Neural cell (in vitro differentiated cells): Measurements from ENCODE around the gene TACC2. TPM values are rescaled to one million over a fixed set of nuclear protein-coding genes. Genes with fewer than 3 reads are reported as not detected.
A peak's percentile ranks its signal among the peaks of the same experiment; 100 is the strongest.

Experiments used
- H2AFZ ChIP-seq: fragments of 200-600, 300-800 bp; sonication (generic), shearing (Covaris generic); 2 replicates; pipeline ENCODE4 v1.6.0; 2014; ENCODE audit warnings: low read depth, mild to moderate bottlenecking, antibody characterized with exemption, low read length, moderate library complexity
- H3F3A ChIP-seq: fragments of 200-600 bp; shearing (Covaris generic); 2 replicates; pipeline ENCODE4 v1.6.1; 2016; ENCODE audit warnings: mild to moderate bottlenecking, moderate library complexity, mixed read lengths, antibody characterized with exemption, low read length; ENCODE audit not compliant: insufficient read depth, poor library complexity, severe bottlenecking
- H3K27ac ChIP-seq: fragments of 200-600, 300-800 bp; sonication (generic), shearing (Covaris generic); 2 replicates; pipeline ENCODE4 v1.5.1; 2014; ENCODE audit warnings: mild to moderate bottlenecking, low read length, moderate library complexity
- H3K27me3 ChIP-seq: fragments of 300-800, 200-600 bp; sonication (generic), shearing (Covaris generic); 2 replicates; pipeline ENCODE4 v1.6.0; 2014; ENCODE audit warnings: mild to moderate bottlenecking, low read depth, low read length, moderate library complexity; ENCODE audit not compliant: insufficient read depth
- H3K36me3 ChIP-seq: fragments of 300-800, 200-600 bp; sonication (generic), shearing (Covaris generic); 2 replicates; pipeline ENCODE4 v1.5.1; 2014; ENCODE audit warnings: mild to moderate bottlenecking, antibody characterized with exemption, low read length, moderate library complexity; ENCODE audit not compliant: insufficient read depth
- H3K4me2 ChIP-seq: fragments of 300-800, 200-600 bp; sonication (generic), shearing (Covaris generic); 2 replicates; pipeline ENCODE4 v1.6.0; 2014; ENCODE audit warnings: mild to moderate bottlenecking, low read length
- H3K4me3 ChIP-seq: fragments of 300-800, 200-600 bp; sonication (generic), shearing (Covaris generic); 2 replicates; pipeline ENCODE4 v1.5.1; 2014; ENCODE audit warnings: mild to moderate bottlenecking, low read length, moderate library complexity
- H3K79me2 ChIP-seq: fragments of 200-600 bp; shearing (Covaris generic); replicated peaks from 2 replicates; pipeline ENCODE4 v1.6.0; 2014; ENCODE audit warnings: mild to moderate bottlenecking, low read length, moderate library complexity; ENCODE audit not compliant: insufficient read depth
- H3K9ac ChIP-seq: fragments of 300-800, 200-600 bp; sonication (generic), shearing (Covaris generic); 2 replicates; pipeline ENCODE4 v1.6.1; 2016; ENCODE audit warnings: mild to moderate bottlenecking, low read length, mixed read lengths
- H3K9me2 ChIP-seq: fragments of 200-600 bp; shearing (Covaris generic); 2 replicates; pipeline ENCODE4 v1.6.1; 2016; ENCODE audit warnings: mild to moderate bottlenecking, low read length, mixed read lengths; ENCODE audit not compliant: insufficient read depth
- H3K9me3 ChIP-seq: fragments of 200-600, 300-800 bp; sonication (generic), shearing (Covaris generic); 2 replicates; pipeline ENCODE4 v1.6.1; 2016; ENCODE audit warnings: mild to moderate bottlenecking, mixed run types, low read length, moderate library complexity, mixed read lengths
- H4K20me1 ChIP-seq: fragments of 200-600 bp; shearing (Covaris generic); 2 replicates; pipeline ENCODE4 v1.6.1; 2016; ENCODE audit warnings: mild to moderate bottlenecking, mixed run types; ENCODE audit not compliant: insufficient read depth
- EP300 ChIP-seq: fragments of 450-650 bp; conservative IDR thresholded peaks from 2 replicates; pipeline ENCODE4 v1.6.1; 2014; ENCODE audit warnings: antibody characterized with exemption, mild to moderate bottlenecking, moderate library complexity; ENCODE audit not compliant: poor library complexity, severe bottlenecking
- EZH2 ChIP-seq: fragments of 200-600, 300-800 bp; shearing (Covaris generic), sonication (generic); IDR thresholded peaks from 2 replicates; pipeline ENCODE4 v1.6.1; 2014; ENCODE audit warnings: antibody characterized with exemption, low read length, borderline replicate concordance, mild to moderate bottlenecking; ENCODE audit not compliant: insufficient read depth, poor library complexity, severe bottlenecking
- MXI1 ChIP-seq: fragments of 450-650 bp; conservative IDR thresholded peaks from 2 replicates; pipeline ENCODE4 v1.6.1; 2014; ENCODE audit warnings: antibody characterized with exemption, mild to moderate bottlenecking; ENCODE audit not compliant: poor library complexity, severe bottlenecking
- POLR2AphosphoS5 ChIP-seq: IDR thresholded peaks from 2 replicates; pipeline ENCODE4 v1.6.1; 2012
- RAD21 ChIP-seq: fragments of 450-650 bp; conservative IDR thresholded peaks from 2 replicates; pipeline ENCODE4 v1.6.1; 2014; ENCODE audit warnings: antibody characterized with exemption, mild to moderate bottlenecking, moderate library complexity
- SMC3 ChIP-seq: fragments of 450-650 bp; conservative IDR thresholded peaks from 2 replicates; pipeline ENCODE4 v1.6.1; 2014; ENCODE audit warnings: antibody characterized with exemption, mild to moderate bottlenecking, moderate library complexity; ENCODE audit not compliant: poor library complexity
- TAF1 ChIP-seq: IDR thresholded peaks from 2 replicates; pipeline ENCODE4 v1.6.1; 2012; ENCODE audit warnings: low read depth
- polyA plus RNA-seq: library from polyadenylated mRNA; depleted of rRNA; stranded (reverse); fragments of >200 nt; gene quantifications from 2 replicates; pipeline ENCODE4 v1.2.3, GENCODE V29; 2014
- TF ChIP-seq, protein P1 (sequence below): IDR thresholded peaks from 2 replicates; pipeline ENCODE4 v1.6.1; 2012; ENCODE audit warnings: borderline replicate concordance
- TF ChIP-seq, protein P2 (sequence below): fragments of 450-650 bp; IDR thresholded peaks from 2 replicates; pipeline ENCODE4 v1.5.1; 2014; ENCODE audit warnings: antibody characterized with exemption, mild to moderate bottlenecking, moderate library complexity; ENCODE audit not compliant: poor library complexity, severe bottlenecking

The TACC2 gene
- polyA plus RNA-seq, 1 donor from 2014 or later, result 17.6 TPM

DNA sequence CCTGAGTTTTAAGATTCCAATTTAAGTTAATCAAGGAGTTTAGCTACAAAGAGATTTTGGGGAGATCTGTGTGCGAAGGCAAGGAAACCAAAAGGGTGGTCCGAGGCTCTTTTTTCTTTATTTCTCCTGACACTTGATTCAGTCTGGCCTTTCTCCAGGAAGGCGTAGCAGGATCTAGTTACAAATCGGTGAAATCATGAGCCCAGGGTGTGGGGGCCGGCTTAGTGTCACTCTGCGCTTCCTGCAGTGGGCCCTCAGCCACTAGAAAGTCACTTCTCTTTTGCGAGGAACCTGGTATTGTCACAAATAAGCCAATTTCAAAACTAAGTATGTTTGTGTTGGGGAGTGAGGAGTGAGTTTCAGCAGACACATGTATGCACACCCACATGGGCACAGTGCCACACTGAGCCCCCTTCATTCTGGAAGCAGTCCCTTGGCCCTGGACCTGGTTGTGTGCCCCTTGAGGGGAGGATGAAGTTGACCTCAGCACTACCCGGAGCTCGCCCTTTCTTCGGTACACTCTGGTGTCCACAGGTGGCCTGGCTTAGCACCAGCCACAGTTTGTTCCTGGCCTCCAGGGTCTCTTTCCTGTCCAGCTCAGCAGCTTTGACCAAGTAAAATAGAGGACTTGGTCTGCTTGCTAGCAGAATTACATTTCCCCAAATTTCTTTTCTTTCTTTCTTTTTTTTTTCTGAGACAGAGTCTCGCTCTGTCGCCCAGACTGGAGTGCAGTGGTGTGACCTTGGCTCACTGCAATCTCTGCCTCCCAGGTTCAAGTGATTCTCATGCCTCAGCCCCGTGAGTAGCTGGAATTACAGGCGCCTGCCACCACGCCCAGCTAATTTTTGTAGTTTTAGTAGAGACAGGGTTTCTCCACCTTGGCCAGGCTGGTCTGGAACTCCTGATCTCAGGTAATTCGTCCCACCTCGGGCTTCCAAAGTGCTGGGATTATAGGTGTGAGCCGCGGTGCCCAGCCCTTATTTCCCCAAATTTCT is 198.2 kb downstream of the TACC2 start:
- no peaks in the 10 kb centered on the region for H3K27me3 ChIP-seq
- no peak overlapping the region for H3K4me2 ChIP-seq
- H3K9ac ChIP-seq, result no peak overlapping the region
- H3F3A ChIP-seq, result no peaks in the 10 kb centered on the region
- no peak overlapping the region for H2AFZ ChIP-seq
- H3K79me2 ChIP-seq, result peaks cover 21% of the 10 kb centered on the region
- no peaks in the 10 kb centered on the region for H3K9me3 ChIP-seq
- TF ChIP-seq MXI1 (no peak), EZH2 (no peak), TAF1 (no peak), POLR2AphosphoS5 (no peak), EP300 (no peak), SMC3 (no peak), RAD21 (no peak)
- TF ChIP-seq, protein P1, sequence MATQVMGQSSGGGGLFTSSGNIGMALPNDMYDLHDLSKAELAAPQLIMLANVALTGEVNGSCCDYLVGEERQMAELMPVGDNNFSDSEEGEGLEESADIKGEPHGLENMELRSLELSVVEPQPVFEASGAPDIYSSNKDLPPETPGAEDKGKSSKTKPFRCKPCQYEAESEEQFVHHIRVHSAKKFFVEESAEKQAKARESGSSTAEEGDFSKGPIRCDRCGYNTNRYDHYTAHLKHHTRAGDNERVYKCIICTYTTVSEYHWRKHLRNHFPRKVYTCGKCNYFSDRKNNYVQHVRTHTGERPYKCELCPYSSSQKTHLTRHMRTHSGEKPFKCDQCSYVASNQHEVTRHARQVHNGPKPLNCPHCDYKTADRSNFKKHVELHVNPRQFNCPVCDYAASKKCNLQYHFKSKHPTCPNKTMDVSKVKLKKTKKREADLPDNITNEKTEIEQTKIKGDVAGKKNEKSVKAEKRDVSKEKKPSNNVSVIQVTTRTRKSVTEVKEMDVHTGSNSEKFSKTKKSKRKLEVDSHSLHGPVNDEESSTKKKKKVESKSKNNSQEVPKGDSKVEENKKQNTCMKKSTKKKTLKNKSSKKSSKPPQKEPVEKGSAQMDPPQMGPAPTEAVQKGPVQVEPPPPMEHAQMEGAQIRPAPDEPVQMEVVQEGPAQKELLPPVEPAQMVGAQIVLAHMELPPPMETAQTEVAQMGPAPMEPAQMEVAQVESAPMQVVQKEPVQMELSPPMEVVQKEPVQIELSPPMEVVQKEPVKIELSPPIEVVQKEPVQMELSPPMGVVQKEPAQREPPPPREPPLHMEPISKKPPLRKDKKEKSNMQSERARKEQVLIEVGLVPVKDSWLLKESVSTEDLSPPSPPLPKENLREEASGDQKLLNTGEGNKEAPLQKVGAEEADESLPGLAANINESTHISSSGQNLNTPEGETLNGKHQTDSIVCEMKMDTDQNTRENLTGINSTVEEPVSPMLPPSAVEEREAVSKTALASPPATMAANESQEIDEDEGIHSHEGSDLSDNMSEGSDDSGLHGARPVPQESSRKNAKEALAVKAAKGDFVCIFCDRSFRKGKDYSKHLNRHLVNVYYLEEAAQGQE, result no peak
- TF ChIP-seq, protein P2, sequence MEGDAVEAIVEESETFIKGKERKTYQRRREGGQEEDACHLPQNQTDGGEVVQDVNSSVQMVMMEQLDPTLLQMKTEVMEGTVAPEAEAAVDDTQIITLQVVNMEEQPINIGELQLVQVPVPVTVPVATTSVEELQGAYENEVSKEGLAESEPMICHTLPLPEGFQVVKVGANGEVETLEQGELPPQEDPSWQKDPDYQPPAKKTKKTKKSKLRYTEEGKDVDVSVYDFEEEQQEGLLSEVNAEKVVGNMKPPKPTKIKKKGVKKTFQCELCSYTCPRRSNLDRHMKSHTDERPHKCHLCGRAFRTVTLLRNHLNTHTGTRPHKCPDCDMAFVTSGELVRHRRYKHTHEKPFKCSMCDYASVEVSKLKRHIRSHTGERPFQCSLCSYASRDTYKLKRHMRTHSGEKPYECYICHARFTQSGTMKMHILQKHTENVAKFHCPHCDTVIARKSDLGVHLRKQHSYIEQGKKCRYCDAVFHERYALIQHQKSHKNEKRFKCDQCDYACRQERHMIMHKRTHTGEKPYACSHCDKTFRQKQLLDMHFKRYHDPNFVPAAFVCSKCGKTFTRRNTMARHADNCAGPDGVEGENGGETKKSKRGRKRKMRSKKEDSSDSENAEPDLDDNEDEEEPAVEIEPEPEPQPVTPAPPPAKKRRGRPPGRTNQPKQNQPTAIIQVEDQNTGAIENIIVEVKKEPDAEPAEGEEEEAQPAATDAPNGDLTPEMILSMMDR, result no peak
- no peak overlapping the region for H3K27ac ChIP-seq
- peaks cover 4% of the 10 kb centered on the region for H4K20me1 ChIP-seq
- H3K9me2 ChIP-seq, result no peaks in the 10 kb centered on the region
- no peak overlapping the region for H3K4me3 ChIP-seq
- H3K36me3 ChIP-seq, result no peaks in the 10 kb centered on the region

DNA sequence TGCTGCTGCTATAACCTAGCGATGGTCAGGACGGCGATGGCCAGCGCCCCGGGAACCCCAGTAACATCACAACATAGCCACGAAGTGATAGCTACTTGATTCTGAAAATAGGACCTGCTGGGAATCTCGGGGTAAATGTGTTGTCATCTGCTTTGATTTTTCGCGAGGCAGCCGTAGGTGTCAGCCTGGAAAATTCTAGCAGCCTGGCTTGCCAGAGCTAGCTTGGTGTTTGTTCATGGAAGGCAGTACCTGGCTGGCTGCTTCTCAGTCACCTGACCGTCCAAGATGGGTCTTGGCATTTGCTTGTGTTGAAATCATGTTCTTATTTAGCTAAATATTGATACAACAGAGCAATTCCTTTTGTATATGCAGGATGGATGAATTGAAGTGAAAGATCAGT is 199.7 kb downstream of the TACC2 start:
- Histone ChIP-seq H4K20me1 (peaks cover 3% of the 10 kb centered on the region), H3K79me2 (peaks cover 33% of the 10 kb centered on the region), H3K27ac (no peak overlapping the region)

More for the DNA sequence above, 199.7 kb downstream of the TACC2 start:
- H3K9me2 ChIP-seq, result no peaks in the 10 kb centered on the region
- no peak overlapping the region for H3K4me2 ChIP-seq
- no peak overlapping the region for H2AFZ ChIP-seq
- TF ChIP-seq, protein P1, result peak; percentile 23
- TF ChIP-seq RAD21 (no peak), EP300 (no peak)
- H3K4me3 ChIP-seq, result no peak overlapping the region
- H3K36me3 ChIP-seq, result no peaks in the 10 kb centered on the region
- no peaks in the 10 kb centered on the region for H3K27me3 ChIP-seq
- no peaks in the 10 kb centered on the region for H3F3A ChIP-seq
- no peaks in the 10 kb centered on the region for H3K9me3 ChIP-seq
- H3K9ac ChIP-seq, result no peak overlapping the region
